ENCODE data around the gene ZC3H4.
"Not testable (repeated sequence)": the region's sequence is repeated elsewhere in the genome, so short reads cannot be mapped to it uniquely, and the experiment has no call there.

ZC3H4 gene

GRCh38 chr19:47107202-47107952 is 6.2 kb downstream of the ZC3H4 start:
- DNase-seq, result peak in 1 of 2 donors; percentile 45

- no peak for DNase-seq
Observed at GRCh38 chr19:47106821-47107201, 6.8 kb downstream of the ZC3H4 start.

GRCh38 chr19:47105874-47106273 is 7.7 kb downstream of the ZC3H4 start:
- no peak for DNase-seq

- no peak for DNase-seq
Observed at GRCh38 chr19:47104680-47105079, 8.9 kb downstream of the ZC3H4 start.

- DNase-seq, result no peak
Observed at GRCh38 chr19:47102346-47103060, 11.1 kb downstream of the ZC3H4 start.

- DNase-seq, result not testable (repeated sequence)
Observed at GRCh38 chr19:47101116-47101515, 12.5 kb downstream of the ZC3H4 start.

- DNase-seq, result no peak
Observed at GRCh38 chr19:47100290-47100689, 13.3 kb downstream of the ZC3H4 start.

GRCh38 chr19:47099576-47100050 is 14.0 kb downstream of the ZC3H4 start:
- no peak for DNase-seq

- no peak for DNase-seq
Observed at GRCh38 chr19:47098608-47099007, 15.0 kb downstream of the ZC3H4 start.

GRCh38 chr19:47097396-47098201 is 16.0 kb downstream of the ZC3H4 start:
- no peak for DNase-seq

- DNase-seq, result no peak
Observed at GRCh38 chr19:47096721-47097120, 16.9 kb downstream of the ZC3H4 start.

- no peak for DNase-seq
Observed at GRCh38 chr19:47096100-47096704, 17.4 kb downstream of the ZC3H4 start.

- no peak for DNase-seq
Observed at GRCh38 chr19:47095476-47096099, 18.0 kb downstream of the ZC3H4 start.

- DNase-seq, result peak; percentile 16 to 24
Observed at GRCh38 chr19:47094557-47095475, 18.8 kb downstream of the ZC3H4 start.

GRCh38 chr19:47093841-47094240 is 19.7 kb downstream of the ZC3H4 start:
- peak in 1 of 2 donors; percentile 14 for DNase-seq

- no peak for DNase-seq
Observed at GRCh38 chr19:47093254-47093653, 20.3 kb downstream of the ZC3H4 start.

- DNase-seq, result no peak
Observed at GRCh38 chr19:47089767-47090350, 23.7 kb downstream of the ZC3H4 start.

GRCh38 chr19:47086280-47086679 is 27.3 kb downstream of the ZC3H4 start:
- DNase-seq, result no peak

- DNase-seq, result no peak
Observed at GRCh38 chr19:47084879-47085439, 28.6 kb downstream of the ZC3H4 start.

GRCh38 chr19:47082493-47082892 is 31.1 kb downstream of the ZC3H4 start:
- no peak for DNase-seq

GRCh38 chr19:47081095-47081494 is 32.5 kb downstream of the ZC3H4 start:
- no peak for DNase-seq
